ENCODE measurements around the gene IL17RB.

The IL17RB gene

DNA sequence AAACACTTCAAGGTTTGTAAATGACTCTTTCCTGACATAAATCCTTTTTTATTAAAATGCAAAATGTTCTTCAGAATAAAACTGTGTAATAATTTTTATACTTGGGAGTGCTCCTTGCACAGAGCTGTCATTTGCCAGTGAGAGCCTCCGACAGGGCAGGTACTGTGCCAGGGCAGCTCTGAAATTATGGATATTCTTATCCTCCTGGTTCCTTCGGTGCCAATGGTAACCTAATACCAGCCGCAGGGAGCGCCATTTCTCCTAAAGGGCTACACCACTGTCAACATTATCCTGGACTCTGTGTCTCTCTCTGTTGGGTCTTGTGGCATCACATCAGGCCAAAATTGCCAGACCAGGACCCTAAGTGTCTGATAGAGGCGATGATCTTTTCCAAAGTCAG is 33.1 kb upstream of the IL17RB start:
- DNase-seq = no peak

DNA sequence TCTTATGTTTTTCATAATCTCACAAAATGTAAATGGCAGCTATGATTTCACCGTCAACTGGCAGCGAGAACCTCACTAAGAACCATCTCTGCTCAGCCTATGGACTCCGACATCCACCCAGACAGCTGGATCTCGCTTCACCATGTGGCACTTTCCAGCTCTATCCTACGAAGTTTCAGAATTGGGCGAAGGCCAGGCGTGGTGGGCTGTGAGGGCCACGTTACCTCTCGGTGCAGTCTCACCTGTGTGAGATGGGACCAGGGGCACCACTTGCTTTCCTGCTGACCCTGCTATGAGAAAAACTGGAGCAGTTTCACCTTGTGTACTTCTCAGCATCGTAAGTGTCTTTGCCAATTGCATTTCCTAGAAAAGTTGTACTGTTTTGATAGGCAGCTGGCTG is 32.5 kb upstream of the IL17RB start:
- no peak for DNase-seq

DNA sequence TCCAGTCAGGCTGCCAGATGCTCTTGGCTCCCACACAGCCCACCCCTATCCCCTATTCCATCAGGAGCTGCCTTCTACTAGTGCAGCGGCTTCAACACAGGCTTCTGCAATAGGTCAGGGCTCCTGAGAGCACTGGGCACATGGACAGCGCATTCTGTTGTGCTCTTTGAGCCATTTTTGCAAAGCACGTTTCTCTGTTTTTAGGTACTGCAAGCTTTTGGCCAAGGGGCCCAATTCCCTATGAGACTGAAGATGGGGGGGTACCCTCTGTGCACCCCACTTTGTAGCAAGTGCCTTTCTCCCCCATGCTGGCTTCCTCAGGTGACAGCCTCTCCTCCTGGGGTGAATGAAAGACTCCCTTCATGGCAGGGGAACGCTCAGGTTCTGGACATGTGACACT is 31.3 kb upstream of the IL17RB start:
- DNase-seq = no peak

GRCh38 chr3:53815651-53816050 is 30.7 kb upstream of the IL17RB start:
- no peak for DNase-seq

- DNase-seq = no peak
These were observed 29.9 kb upstream of the IL17RB start for GRCh38 chr3:53816425-53816824.

DNA sequence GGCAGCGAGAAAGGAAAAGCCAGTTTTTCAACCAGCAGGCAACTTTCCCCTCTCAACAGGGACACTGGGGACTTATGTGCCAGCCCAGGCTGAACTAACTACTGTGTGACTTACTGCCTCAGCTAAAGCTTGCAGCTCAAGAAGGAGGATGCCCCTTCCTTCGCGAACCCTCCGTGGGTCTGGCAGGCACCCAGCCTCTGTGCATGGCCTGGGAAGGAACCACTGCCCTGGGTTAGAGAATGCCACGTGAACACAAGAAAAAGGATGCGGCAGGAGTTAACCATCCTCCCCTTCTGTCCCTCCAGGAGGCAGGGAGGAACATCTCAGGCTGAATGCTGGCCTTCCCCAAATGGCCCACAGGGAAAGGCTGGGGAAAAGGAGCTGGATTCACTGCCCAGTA is 29.2 kb upstream of the IL17RB start:
- DNase-seq = no peak

- no peak for DNase-seq
These were observed 28.6 kb upstream of the IL17RB start for GRCh38 chr3:53817809-53818208.

- DNase-seq = no peak
These were observed 27.9 kb upstream of the IL17RB start for GRCh38 chr3:53818221-53819162.

DNA sequence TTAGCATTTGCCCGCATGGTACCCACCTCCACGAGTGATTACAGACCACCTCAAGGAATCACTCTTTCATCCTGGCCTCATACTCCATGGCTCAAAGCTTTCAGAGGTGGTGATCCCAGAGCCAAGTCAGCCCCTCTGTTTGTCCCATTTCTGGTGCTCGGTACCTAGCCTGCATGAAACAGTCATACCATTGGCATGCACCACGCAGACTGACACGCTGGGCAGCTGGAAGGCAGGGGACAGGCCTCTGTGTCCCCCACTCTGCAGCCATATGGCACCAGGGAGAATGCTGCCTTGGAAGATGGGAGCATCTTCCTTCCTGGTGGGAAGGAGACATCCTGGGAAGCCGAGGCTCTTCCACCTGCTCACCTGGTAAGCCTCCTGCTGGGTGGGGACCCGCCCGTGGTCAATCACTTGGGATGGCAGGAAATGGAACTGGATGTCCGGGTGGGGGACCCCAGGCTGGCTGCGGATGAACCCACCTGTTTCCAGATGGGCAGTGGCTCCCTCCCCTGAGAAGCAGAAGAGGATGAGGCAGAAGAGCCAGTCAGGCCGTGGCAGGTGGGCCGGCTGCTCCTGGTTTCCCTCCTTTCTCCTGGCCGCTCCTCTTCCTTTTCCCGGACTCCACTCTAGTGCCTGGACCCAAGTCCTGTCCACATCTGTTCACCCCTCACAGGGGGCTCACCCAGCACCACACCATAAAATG is 27.1 kb upstream of the IL17RB start:
- no peak for DNase-seq

DNA sequence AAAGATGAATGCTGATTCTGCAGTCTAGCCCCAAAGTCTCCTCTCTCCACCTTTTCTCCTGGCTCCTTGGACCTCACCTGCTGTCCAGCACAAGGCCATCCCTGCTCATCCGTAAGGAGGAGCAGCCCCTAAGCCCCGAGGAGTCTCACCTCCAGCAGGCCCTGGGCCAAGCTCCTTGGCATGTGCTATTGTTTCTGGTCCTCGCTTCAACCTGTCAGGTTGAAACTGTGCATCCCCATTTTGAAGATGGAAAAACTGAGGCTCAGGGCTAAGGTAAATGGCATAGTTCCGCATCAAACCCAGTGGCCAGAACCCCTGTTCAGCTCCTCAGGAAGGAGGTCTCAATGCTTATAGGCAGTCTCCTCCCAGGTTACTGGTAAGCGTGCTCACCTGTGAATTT is 26.3 kb upstream of the IL17RB start:
- DNase-seq = no peak

GRCh38 chr3:53820756-53821580 is 25.4 kb upstream of the IL17RB start:
- DNase-seq = no peak

- DNase-seq = no peak
These were observed 24.7 kb upstream of the IL17RB start for GRCh38 chr3:53821631-53822121.

DNA sequence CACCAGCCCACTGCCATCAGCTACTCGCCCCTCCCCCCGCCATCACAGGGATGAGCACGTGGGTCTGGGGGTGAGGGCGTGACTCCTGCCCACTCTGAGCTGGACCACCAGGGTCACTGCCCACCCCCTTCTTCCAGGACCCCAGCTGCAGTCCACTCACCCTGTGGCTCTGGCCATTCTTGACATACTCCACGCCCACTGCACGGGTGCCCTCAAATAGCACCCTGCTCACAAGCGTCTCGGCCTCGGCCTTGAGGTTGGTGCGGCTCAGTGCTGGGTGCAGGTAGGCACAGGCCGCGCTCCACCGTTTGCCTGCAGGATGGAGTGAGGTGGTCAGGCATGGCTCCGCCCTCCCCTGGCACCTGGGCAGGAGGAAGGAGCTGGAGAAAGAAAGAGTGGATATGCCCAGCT is 24.0 kb upstream of the IL17RB start:
- no peak for DNase-seq

DNA sequence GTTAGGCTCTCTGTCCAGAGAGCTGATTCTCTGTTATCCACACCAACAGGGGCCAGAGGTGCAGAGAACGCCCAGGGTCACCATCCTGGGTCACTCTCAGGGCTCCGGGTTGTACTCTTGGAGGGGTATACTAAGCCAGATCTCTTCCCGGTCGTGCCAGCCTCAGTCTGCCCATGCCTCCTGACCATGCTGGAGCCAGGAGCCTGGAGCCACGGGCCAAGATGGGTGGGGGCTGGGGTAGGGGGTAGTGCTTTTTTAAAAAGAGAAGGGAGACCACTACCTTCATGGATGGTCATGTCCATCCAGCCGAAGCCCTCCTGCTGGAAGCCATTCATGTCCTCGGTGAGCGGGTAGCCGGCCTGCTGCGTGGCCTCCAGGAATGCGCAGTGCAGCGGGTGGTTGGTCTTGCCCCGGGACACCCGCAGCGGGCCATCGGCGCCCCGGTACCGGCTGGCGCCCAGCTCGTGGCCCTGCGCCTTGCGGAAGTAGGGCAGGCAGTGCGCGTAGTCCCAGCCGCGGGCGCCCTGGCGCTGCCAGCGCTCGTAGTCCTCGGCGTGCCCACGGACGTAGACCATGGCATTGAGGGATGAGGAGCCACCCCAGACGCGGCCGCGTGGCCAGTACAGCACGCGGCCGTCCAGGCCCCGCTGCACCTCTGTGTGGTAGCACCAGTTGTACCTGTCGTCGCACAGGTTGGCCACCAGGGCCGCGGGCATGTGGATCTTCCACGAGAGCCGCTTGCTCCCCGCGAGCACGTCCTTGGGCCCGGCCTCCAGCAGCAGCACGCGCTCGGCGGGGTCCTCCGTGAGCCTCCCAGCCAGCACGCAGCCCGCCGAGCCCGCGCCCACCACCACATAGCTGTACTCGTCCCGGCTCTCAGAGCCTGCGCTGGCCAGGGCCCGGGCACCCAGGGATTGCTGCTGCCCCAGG is 23.1 kb upstream of the IL17RB start:
- DNase-seq = no peak

- no peak for DNase-seq
These were observed 22.3 kb upstream of the IL17RB start for GRCh38 chr3:53823956-53824657.

DNA sequence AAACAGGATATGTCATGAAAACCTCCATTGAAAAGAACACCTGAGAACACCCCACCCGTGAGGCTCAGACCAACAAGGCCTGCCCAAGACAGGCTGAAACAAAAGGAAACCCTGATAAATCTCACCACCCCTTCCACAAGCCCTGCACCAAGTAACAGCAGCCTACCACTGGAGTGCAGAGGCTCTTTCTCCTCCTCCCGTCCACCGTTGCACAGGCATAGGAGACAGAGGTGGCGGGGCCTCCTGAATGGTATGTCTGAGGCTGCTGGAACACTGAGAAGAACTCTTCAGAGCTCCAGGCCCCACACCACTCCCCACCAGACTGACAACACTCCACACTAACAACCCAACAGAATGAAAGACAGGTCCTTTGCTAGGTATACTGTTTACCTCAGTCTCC is 21.6 kb upstream of the IL17RB start:
- no peak for DNase-seq

- DNase-seq = no peak
These were observed 20.3 kb upstream of the IL17RB start for GRCh38 chr3:53826048-53826447.

DNA sequence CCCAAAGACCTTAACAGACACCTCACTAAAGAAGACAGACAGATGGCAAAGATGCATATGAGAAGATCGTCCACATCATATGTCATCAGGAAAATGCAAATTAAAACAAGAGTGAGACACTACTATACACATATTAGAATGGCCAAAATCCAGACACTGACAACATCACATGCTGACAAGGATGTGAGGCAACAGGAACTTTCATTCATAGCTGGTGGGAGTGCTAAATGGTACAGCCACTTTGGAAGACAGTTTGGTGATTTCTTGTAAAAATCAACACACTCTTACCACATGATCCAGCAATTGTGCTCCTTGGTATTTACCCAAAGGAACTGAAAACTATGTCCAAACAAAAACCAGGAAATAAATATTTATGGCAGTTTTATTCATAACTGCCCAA is 17.8 kb upstream of the IL17RB start:
- DNase-seq = no peak

DNA sequence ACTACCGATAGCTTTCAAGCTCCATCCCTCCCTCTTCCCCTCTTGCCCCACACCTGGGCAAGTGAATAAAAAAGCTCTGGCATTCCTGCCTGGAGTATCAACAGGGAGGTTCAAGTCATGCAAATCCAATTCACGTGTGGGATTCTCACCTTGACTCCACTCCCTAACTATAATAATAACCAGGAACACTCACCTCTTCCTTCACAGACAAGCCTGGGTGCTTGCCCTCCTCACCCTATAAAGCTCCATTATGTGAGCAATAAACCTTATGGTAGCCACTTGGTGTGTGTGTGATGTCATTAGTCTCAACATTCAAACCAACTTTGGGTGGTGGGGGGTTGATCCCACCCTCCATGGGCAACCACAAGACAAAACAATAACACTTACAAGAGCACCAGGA is 16.8 kb upstream of the IL17RB start:
- no peak for DNase-seq

DNA sequence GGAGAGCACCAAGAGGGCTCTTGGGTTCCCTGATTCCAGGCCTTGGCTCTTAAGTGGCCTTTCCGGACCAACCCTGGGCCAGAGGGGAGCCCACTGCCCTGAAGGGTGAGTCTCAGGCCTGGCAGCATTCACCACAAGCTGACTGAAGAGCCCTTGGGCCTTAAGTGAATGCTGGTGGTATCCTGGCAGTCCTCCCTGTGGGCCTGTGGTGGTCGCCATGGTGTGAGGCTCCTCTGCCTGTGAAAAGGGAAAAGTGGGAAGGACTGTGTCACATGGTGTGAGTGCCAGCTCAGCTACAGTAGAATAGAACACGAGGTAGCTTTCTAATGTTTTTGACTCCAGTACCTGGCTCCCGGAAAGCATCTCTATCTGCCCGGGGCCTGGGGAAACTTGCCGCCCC is 15.4 kb upstream of the IL17RB start:
- DNase-seq = no peak

DNA sequence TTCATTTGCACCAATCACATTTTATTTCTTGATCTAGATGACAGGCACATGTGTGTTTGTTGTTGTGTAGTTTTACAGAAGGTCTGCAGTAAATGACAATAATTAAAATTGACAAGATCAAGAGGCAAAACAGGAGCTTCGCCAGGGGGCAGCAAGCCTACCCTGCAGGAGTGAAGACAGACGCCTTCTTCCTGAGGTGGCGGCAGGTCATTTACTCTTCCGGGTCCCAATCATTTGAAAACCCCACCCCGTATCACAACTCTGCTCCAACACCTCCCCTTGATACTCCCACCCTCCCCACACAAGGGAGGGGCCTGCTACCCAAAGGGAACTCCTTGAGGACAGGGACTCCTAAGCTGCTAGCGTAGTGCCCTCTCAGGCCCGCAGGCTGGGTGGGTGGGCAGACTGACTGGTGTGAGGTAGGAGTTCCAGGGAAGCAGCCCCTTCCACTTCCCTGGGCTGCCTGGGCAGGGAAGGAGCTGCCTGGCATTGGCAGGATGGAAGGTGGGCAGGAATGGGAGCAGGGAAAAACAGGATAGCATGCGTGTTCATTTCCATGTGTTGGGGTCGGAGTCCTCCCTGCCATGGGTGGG is 13.2 kb upstream of the IL17RB start:
- no peak for DNase-seq

Measured in activated naive CD4-positive, alpha-beta T cell treated with Interleukin-2 at 50 U/mL for 16 hours (primary cell).